Body of pancreas (tissue), 4 donors: ENCODE results near the gene R3HDM2. TPM values are rescaled to one million over a fixed set of nuclear protein-coding genes. Genes with fewer than 3 reads are reported as not detected.

ENCODE experiments used
- ATAC-seq: fragments of 150-250 bp; one replicate; pipeline ENCODE4 v1.9.1; 2016
- DNase-seq, 4 donors: peaks; one replicate each; pipeline ENCODE4 v3.0.0-alpha.2; 2019
- H3K27ac ChIP-seq, 4 donors: fragments of 200-600 bp; sonication (generic); 1 replicate in 3 of 4; 2 replicates in 1 of 4; pipeline versions ENCODE4 v1.5.1 to v1.6.1; 2016 to 2019; ENCODE audit warnings: mild to moderate bottlenecking in 1 of 4, mixed read lengths in 1 of 4, moderate library complexity in 1 of 4
- H3K27me3 ChIP-seq, 2 donors: fragments of 200-600 bp; sonication (generic); one replicate each; pipeline ENCODE4 v1.6.0; 2016; ENCODE audit warnings: mild to moderate bottlenecking in 1 of 2
- H3K36me3 ChIP-seq, 2 donors: fragments of 200-600 bp; sonication (generic); replicated peaks in 1 of 2; 2 replicates each; pipeline ENCODE4 v1.5.1; 2016; ENCODE audit warnings: low read depth in 2 of 2; ENCODE audit not compliant: insufficient read depth in 1 of 2
- H3K4me1 ChIP-seq: fragments of 200-600 bp; sonication (generic); one replicate; pipeline ENCODE4 v1.6.0; 2016
- H3K4me3 ChIP-seq, 2 donors: fragments of 200-600 bp; sonication (generic); 1 replicate in 1 of 2; 2 replicates in 1 of 2; pipeline ENCODE4 v1.5.1; 2016 to 2019
- H3K9me3 ChIP-seq, 3 donors: fragments of 200-600 bp; sonication (generic); 1 replicate in 2 of 3; 2 replicates in 1 of 3; pipeline ENCODE4 v1.5.1; 2016
- POLR2A ChIP-seq, 3 donors: fragments of 450-650 bp; IDR thresholded peaks; one replicate each; pipeline ENCODE4 v1.6.1; 2016; ENCODE audit warnings: antibody characterized with exemption in 3 of 3, mild to moderate bottlenecking in 2 of 3
- WGBS, 2 donors: methylation state at CpG; one replicate each; pipeline ENCODE4 v1.1.5; 2017; 5-methylcytosine and 5-hydroxymethylcytosine counted together
- intact Hi-C: fragments of 100-400 bp; cut with DNase I; formaldehyde crosslinking; loops from one replicate; pipeline ENCODE4 v1.15.1; 2023
- total RNA-seq, 2 donors: library from RNA; depleted of rRNA; stranded (reverse); fragments of >200 nt; gene quantifications; one replicate each; pipeline ENCODE4 v1.1.0, GENCODE V29; 2016
- TF ChIP-seq, protein P1 (sequence below), 7 experiments: fragments of 450-650 bp in 4 of 7; fragments of 200-600 bp in 3 of 7; sonication (generic) in 3 of 7; IDR thresholded peaks; one replicate each; pipeline ENCODE4 v1.5.1; 2016 to 2019; ENCODE audit warnings: antibody characterized with exemption in 7 of 7

R3HDM2 gene
- total RNA-seq, 2 donors from 2014 or later: 16.1 to 41.9 TPM

DNA sequence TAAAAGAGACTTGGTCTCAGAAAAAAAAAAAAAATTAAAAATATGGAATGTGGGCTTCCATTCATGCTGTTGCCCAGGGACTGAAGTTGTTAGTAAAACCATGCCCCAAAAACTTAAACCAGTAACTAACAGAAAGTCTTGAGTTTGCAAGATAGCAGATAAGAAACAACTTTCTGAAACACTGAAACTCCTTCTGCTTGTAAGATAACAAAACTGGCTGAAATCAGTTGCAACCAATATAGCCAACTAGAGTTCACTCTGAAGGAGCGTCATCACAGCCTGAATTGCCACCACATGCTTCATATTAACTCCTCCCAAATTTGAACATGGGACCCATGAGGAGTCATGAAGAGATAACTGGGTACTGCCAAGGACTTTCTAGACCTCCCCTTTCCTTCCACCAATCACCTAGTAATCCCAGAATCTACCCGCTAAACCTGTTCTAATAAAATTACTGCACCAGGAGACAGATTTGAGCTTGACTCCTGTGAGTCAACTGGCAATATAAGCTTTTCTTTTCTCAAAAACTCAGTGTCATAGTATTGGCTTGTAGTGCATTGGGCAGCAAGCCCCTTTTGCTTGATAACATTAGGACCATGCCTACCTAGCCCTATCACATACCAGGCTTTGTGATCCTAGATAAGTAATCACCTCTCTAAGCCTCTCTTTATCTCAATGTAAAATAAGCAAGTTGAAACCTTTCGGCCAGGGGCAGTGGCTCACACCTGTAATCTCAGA lies 53.6 kb downstream of the R3HDM2 start:
- intact Hi-C loops: no loop called here
- H3K36me3 ChIP-seq: no peaks in the 10 kb centered on the region
- DNase-seq (no peak), ATAC-seq (no peak)
- 77 to 96% methylated on average over 3 of the region's 3 CpGs for WGBS, 2 donors
- H3K4me3 ChIP-seq: no peak overlapping the region
- peaks cover 4% of the 10 kb centered on the region for H3K4me1 ChIP-seq
- no peak overlapping the region for H3K27ac ChIP-seq
- no peaks in the 10 kb centered on the region for H3K27me3 ChIP-seq
- H3K9me3 ChIP-seq: no peaks in the 10 kb centered on the region
- TF ChIP-seq, protein P1, sequence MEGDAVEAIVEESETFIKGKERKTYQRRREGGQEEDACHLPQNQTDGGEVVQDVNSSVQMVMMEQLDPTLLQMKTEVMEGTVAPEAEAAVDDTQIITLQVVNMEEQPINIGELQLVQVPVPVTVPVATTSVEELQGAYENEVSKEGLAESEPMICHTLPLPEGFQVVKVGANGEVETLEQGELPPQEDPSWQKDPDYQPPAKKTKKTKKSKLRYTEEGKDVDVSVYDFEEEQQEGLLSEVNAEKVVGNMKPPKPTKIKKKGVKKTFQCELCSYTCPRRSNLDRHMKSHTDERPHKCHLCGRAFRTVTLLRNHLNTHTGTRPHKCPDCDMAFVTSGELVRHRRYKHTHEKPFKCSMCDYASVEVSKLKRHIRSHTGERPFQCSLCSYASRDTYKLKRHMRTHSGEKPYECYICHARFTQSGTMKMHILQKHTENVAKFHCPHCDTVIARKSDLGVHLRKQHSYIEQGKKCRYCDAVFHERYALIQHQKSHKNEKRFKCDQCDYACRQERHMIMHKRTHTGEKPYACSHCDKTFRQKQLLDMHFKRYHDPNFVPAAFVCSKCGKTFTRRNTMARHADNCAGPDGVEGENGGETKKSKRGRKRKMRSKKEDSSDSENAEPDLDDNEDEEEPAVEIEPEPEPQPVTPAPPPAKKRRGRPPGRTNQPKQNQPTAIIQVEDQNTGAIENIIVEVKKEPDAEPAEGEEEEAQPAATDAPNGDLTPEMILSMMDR (IDR thresholded peaks at IDR 0.05): no peak
- TF ChIP-seq POLR2A (IDR thresholded peaks at IDR 0.05): no peak

GRCh38 chr12:57372233-57372632 lies 58.6 kb downstream of the R3HDM2 start:
- H3K27me3 ChIP-seq: no peaks in the 10 kb centered on the region
- ATAC-seq: peak; percentile 65

DNA sequence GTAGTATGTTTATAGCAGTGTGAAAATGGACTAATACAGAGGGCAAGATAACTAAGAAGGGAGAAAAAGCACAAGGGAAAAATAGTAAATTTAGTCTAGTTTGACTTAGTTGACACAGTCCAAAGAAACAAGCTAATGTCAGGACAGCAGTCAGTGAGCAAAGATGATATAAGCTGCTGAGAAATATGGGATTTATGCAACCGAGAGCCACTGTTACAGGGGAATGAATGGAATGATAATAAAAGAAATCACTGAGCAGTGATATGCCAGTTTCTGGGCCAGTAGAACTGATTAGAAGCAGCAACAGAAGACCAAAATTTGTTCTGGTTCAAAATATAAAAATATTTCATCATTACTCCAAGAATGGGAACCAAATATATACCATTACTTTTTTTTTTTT lies 60.1 kb downstream of the R3HDM2 start:
- no peaks in the 10 kb centered on the region for H3K27me3 ChIP-seq
- WGBS, 2 donors: 66 to 71% methylated on average over 1 of the region's 1 CpG
- peaks cover 23% of the 10 kb centered on the region for H3K4me1 ChIP-seq
- intact Hi-C loops: no loop called here
- no peak overlapping the region for H3K27ac ChIP-seq
- DNase-seq (no peak), ATAC-seq (no peak)
- no peaks in the 10 kb centered on the region for H3K36me3 ChIP-seq
- no peak overlapping the region for H3K4me3 ChIP-seq
- no peaks in the 10 kb centered on the region for H3K9me3 ChIP-seq
- no peak for TF ChIP-seq POLR2A (IDR thresholded peaks at IDR 0.05)
- TF ChIP-seq, protein P1 (IDR thresholded peaks at IDR 0.05): no peak

More at GRCh38 chr12:57372233-57372632, 58.6 kb downstream of the R3HDM2 start:
- Histone ChIP-seq H3K36me3 (no peaks in the 10 kb centered on the region), H3K4me3 (no peak overlapping the region), H3K9me3 (no peaks in the 10 kb centered on the region), H3K4me1 (peaks cover 23% of the 10 kb centered on the region), H3K27ac (peak overlapping the region in 2 of 4 donors; percentile 27 to 37)
- DNase-seq: peak; percentile 6 to 21 (median 12)
- TF ChIP-seq, protein P1 (IDR thresholded peaks at IDR 0.05): no peak
- no peak for TF ChIP-seq POLR2A (IDR thresholded peaks at IDR 0.05)
- intact Hi-C loops: no loop called here
- 60 to 75% methylated on average over 4 of the region's 4 CpGs for WGBS, 2 donors

GRCh38 chr12:57370072-57370471 lies 60.8 kb downstream of the R3HDM2 start:
- no peaks in the 10 kb centered on the region for H3K9me3 ChIP-seq
- intact Hi-C loops: no loop called here
- H3K27me3 ChIP-seq: no peaks in the 10 kb centered on the region
- DNase-seq: no peak
- WGBS, 2 donors: 89 to 98% methylated on average over 5 to 11 of the region's 11 CpGs
- TF ChIP-seq, protein P1 (IDR thresholded peaks at IDR 0.05): no peak
- TF ChIP-seq POLR2A (IDR thresholded peaks at IDR 0.05): no peak
- peaks cover 23% of the 10 kb centered on the region for H3K4me1 ChIP-seq
- no peak for ATAC-seq
- no peak overlapping the region for H3K4me3 ChIP-seq
- H3K36me3 ChIP-seq: no peaks in the 10 kb centered on the region
- H3K27ac ChIP-seq: no peak overlapping the region

DNA sequence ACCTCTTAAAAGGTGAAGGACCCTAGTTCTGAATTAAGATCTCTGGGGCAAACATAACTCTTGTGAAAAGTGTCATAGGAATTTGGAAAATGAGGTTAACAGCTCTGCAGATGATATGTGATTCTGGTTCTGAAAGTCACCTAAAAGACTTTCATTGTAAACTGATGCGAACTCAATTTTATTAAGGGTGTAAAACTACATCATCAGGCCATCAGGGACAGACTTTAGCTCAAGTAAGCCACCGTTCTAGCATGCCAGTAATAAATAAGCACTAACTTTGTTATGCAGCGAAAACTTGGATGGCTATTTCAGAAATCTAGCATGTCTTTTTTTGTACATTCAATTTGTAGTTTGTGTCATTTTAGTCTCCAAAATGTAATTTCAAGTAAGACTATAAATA lies 61.6 kb downstream of the R3HDM2 start:
- TF ChIP-seq, protein P1 (IDR thresholded peaks at IDR 0.05): no peak
- no peak for TF ChIP-seq POLR2A (IDR thresholded peaks at IDR 0.05)
- WGBS, 2 donors: 90 to 96% methylated on average over 3 of the region's 3 CpGs
- Histone ChIP-seq H3K4me3 (no peak overlapping the region), H3K27ac (peak overlapping the region in 3 of 4 donors; percentile 25 to 53 (median 48)), H3K4me1 (peaks cover 23% of the 10 kb centered on the region), H3K27me3 (no peaks in the 10 kb centered on the region), H3K9me3 (no peaks in the 10 kb centered on the region), H3K36me3 (no peaks in the 10 kb centered on the region)
- intact Hi-C loops: no loop called here
- ATAC-seq (no peak), DNase-seq (no peak)
